K562 (cell line): ENCODE data around the gene SEPTIN12. TPM values are rescaled to one million over a fixed set of nuclear protein-coding genes. Genes with fewer than 3 reads are reported as not detected.

Experiments
- ATAC-seq: fragments of 200-7000 bp; cut with Tn5 transposase; 3 replicates; pipeline ENCODE4 v1.9.1; 2020; ENCODE audit warnings: moderate library complexity
- BruUV-seq: library from RNA; stranded (reverse); fragments of 400-500 nt; replicated peaks from 2 replicates; lab custom pipeline; 2021; lab: Mats Ljungman, UMichigan
- CTCF ChIA-PET: fragments of 300-600 bp; formaldehyde crosslinking; extraction: SDS; loops from one replicate; lab custom pipeline; 2021; ENCODE audit warnings: low intra/inter-chr PET ratio; lab: Yijun Ruan, JAX
- POLR2A ChIA-PET: fragments of 300-600, 350-650 bp; sonication (Branson Sonifier 250); formaldehyde crosslinking; extraction: SDS; loops from one replicate; lab custom pipeline; 2021; ENCODE audit warnings: antibody characterized with exemption, inconsistent platforms; lab: Yijun Ruan, JAX
- DNase-seq, 4 experiments: peaks; one replicate each; pipeline versions ENCODE4 v3.0.0 to v3.0.0-alpha.2; 2011 to 2018; ENCODE audit warnings: low spot score in 3 of 4, mixed read lengths in 3 of 4; ENCODE audit errors: extremely low read depth in 1 of 4
- FAIRE-seq: peaks from 2 replicates; lab custom pipeline; 2011; peaks lifted over from hg19 to GRCh38; lab: Jason Lieb, UNC
- H2AFZ ChIP-seq: 2 replicates; pipeline ENCODE4 v1.6.0; 2011; ENCODE audit warnings: low read depth, low read length, control low read depth, inconsistent platforms
- H3K27ac ChIP-seq: fragments of 200-600 bp; 3 replicates; pipeline ENCODE4 v1.8.0; 2011; ENCODE audit warnings: low read depth, mild to moderate bottlenecking, control low read depth, inconsistent platforms, low read length, moderate library complexity, mixed read lengths; ENCODE audit errors: extremely low read depth
- H3K27me3 ChIP-seq, 2 experiments: fragments of 300-600 bp in 1 of 2; 2 replicates in 1 of 2; 3 replicates in 1 of 2; pipeline versions ENCODE4 v1.6.0 to v1.8.0; 2011; ENCODE audit warnings: inconsistent platforms in 2 of 2, low read length in 2 of 2, mild to moderate bottlenecking in 1 of 2, mixed read lengths in 1 of 2, moderate library complexity in 1 of 2; ENCODE audit not compliant: control insufficient read depth in 2 of 2, insufficient read depth in 2 of 2
- H3K36me3 ChIP-seq: fragments of 300-600 bp; 3 replicates; pipeline ENCODE4 v1.8.0; 2011; ENCODE audit warnings: mild to moderate bottlenecking, low read length, inconsistent platforms; ENCODE audit not compliant: control insufficient read depth, insufficient read depth
- H3K4me1 ChIP-seq, 2 experiments: fragments of 200-600 bp in 1 of 2; replicated peaks in 1 of 2; 2 replicates in 1 of 2; 3 replicates in 1 of 2; pipeline versions ENCODE4 v1.5.1 to v1.8.0; 2011; ENCODE audit warnings: inconsistent platforms in 2 of 2, low read length in 2 of 2, mild to moderate bottlenecking in 1 of 2, mixed read lengths in 1 of 2, moderate library complexity in 1 of 2; ENCODE audit not compliant: control insufficient read depth in 2 of 2, insufficient read depth in 2 of 2
- H3K4me2 ChIP-seq: 2 replicates; pipeline ENCODE4 v1.6.1; 2011; ENCODE audit warnings: low read length, control low read depth, inconsistent platforms, mixed read lengths; ENCODE audit not compliant: insufficient read depth
- H3K4me3 ChIP-seq: fragments of 200-600 bp; sonication (generic), shearing (Covaris generic); 2 replicates; pipeline ENCODE4 v1.5.1; 2016; ENCODE audit warnings: control low read depth, inconsistent platforms
- H3K79me2 ChIP-seq: fragments of 200-600 bp; 3 replicates; pipeline ENCODE4 v1.8.0; 2011; ENCODE audit warnings: low read length, inconsistent platforms; ENCODE audit not compliant: control insufficient read depth, insufficient read depth
- H3K9ac ChIP-seq, 2 experiments: 2 replicates each; pipeline versions ENCODE4 v1.6.0 to v1.6.1; 2011; ENCODE audit warnings: low read depth in 2 of 2, low read length in 2 of 2, control low read depth in 1 of 2, inconsistent platforms in 1 of 2, mild to moderate bottlenecking in 1 of 2, mixed read lengths in 1 of 2; ENCODE audit not compliant: insufficient read depth in 1 of 2
- H3K9me1 ChIP-seq: one replicate; pipeline ENCODE4 v1.6.0; 2011; ENCODE audit warnings: inconsistent platforms, mild to moderate bottlenecking, low read length, moderate library complexity; ENCODE audit not compliant: control insufficient read depth, insufficient read depth
- H3K9me3 ChIP-seq: replicated peaks from 2 replicates; pipeline ENCODE4 v1.5.1; 2011; ENCODE audit warnings: low read depth, low read length, inconsistent platforms; ENCODE audit not compliant: control insufficient read depth, insufficient read depth
- H4K20me1 ChIP-seq: replicated peaks from 2 replicates; pipeline ENCODE4 v1.6.1; 2011; ENCODE audit warnings: low read length, inconsistent platforms, mixed read lengths; ENCODE audit not compliant: control insufficient read depth, insufficient read depth
- ARID1B ChIP-seq: fragments of 450-650 bp; IDR thresholded peaks from 2 replicates; pipeline ENCODE4 v1.6.1; 2016; ENCODE audit warnings: antibody characterized with exemption, mild to moderate bottlenecking, inconsistent platforms
- CREB1 ChIP-seq, 2 experiments: sonication (generic) in 1 of 2; formaldehyde crosslinking in 1 of 2; IDR thresholded peaks; 2 replicates each; pipeline versions ENCODE4 v1.6.1 to v1.8.0; 2012 to 2022; ENCODE audit warnings: inconsistent platforms in 1 of 2, mild to moderate bottlenecking in 1 of 2, missing genetic modification reagents in 1 of 2, moderate library complexity in 1 of 2
- CREM ChIP-seq: IDR thresholded peaks from 2 replicates; pipeline ENCODE4 v1.6.1; 2014; ENCODE audit warnings: antibody characterized with exemption, low read depth
- CTBP1 ChIP-seq: fragments of 450-650 bp; IDR thresholded peaks from 2 replicates; pipeline ENCODE4 v1.6.1; 2016; ENCODE audit warnings: borderline replicate concordance
- FOXA1 ChIP-seq: fragments of 450-650 bp; IDR thresholded peaks from 2 replicates; pipeline ENCODE4 v1.6.1; 2016; ENCODE audit warnings: mild to moderate bottlenecking, borderline replicate concordance
- FOXK2 ChIP-seq, 2 experiments: fragments of 450-650 bp; IDR thresholded peaks in 1 of 2; conservative IDR thresholded peaks in 1 of 2; 2 replicates each; pipeline ENCODE4 v1.6.1; 2016; ENCODE audit warnings: low read depth in 2 of 2, mild to moderate bottlenecking in 1 of 2
- YBX1 ChIP-seq: fragments of 450-650 bp; IDR thresholded peaks from 2 replicates; pipeline ENCODE4 v1.7.1; 2016; ENCODE audit warnings: mild to moderate bottlenecking
- ZNF146 ChIP-seq: IDR thresholded peaks from one replicate; pipeline ENCODE4 v1.6.1; 2018; ENCODE audit warnings: missing compliant biosample characterization; ENCODE audit not compliant: unreplicated experiment
- ZNF444 ChIP-seq: fragments of 250-450 bp; sonication (Bioruptor Pico); IDR thresholded peaks from 2 replicates; pipeline ENCODE4 v1.4.0; 2020; ENCODE audit warnings: mild to moderate bottlenecking, moderate library complexity
- ZNF584 ChIP-seq: fragments of 200-800 bp; sonication (Bioruptor generic); IDR thresholded peaks from 2 replicates; pipeline ENCODE4 v1.6.1; 2016; ENCODE audit warnings: low read depth, mild to moderate bottlenecking, missing genetic modification characterization, missing compliant biosample characterization
- ZNF79 ChIP-seq: fragments of 250-450 bp; sonication (Bioruptor Pico); IDR thresholded peaks from 2 replicates; pipeline ENCODE4 v1.4.0; 2020; ENCODE audit warnings: low read depth, mild to moderate bottlenecking, moderate library complexity
- WGBS: fragments of 100-300 bp; shearing (Covaris generic); methylation state at CpG from one replicate; pipeline ENCODE4 v1.1.6; 2016; ENCODE audit warnings: low coverage, mixed read lengths; ENCODE audit not compliant: insufficient coverage; ENCODE audit errors: missing lambda C conversion rate; 5-methylcytosine and 5-hydroxymethylcytosine counted together
- in situ Hi-C: fragments of 300-500 bp; cut with MboI; formaldehyde crosslinking; loops from 4 replicates; pipeline ENCODE4 v1.15.0; 2018; ENCODE audit warnings: inconsistent platforms, mixed read lengths
- intact Hi-C: fragments of 100-400 bp; cut with micrococcal nuclease; formaldehyde crosslinking; loops from 2 replicates; pipeline ENCODE4 v1.14.2; 2022
- polyA plus RNA-seq, 8 experiments: library from polyadenylated mRNA; depleted of rRNA in 4 of 8; stranded (reverse) in 5 of 8; unstranded in 3 of 8; fragments of >200 nt; fragmentation: Nextera tagmentation in 2 of 8; fragmentation: Illumina TruSeq in 1 of 8; extraction: Ambion mirVana in 2 of 8; extraction: Trizol in 1 of 8; gene quantifications; 2 replicates each; pipeline versions ENCODE4 v1.2.1 to v1.2.3, GENCODE V29; 2011 to 2014; ENCODE audit warnings: inconsistent platforms in 1 of 8, missing spikeins in 1 of 8
- total RNA-seq, 7 experiments: library from RNA; depleted of rRNA in 6 of 7; stranded (reverse); fragments of >200 nt in 6 of 7; fragmentation: Illumina TruSeq in 2 of 7; extraction: Trizol in 2 of 7; gene quantifications; 2 replicates each; pipeline versions ENCODE4 v1.2.1 to v1.2.3, GENCODE V29; 2011 to 2021; ENCODE audit warnings: low replicate concordance in 1 of 7
- TF ChIP-seq, protein P1 (sequence below), 2 experiments: fragments of 450-650 bp in 1 of 2; sonication (generic) in 1 of 2; formaldehyde crosslinking in 1 of 2; IDR thresholded peaks; 2 replicates each; pipeline versions ENCODE4 v1.7.1 to v1.9.0; 2016 to 2022; ENCODE audit warnings: inconsistent platforms in 1 of 2, mild to moderate bottlenecking in 1 of 2, missing genetic modification reagents in 1 of 2
- TF ChIP-seq, protein P2 (sequence below): fragments of 450-650 bp; formaldehyde crosslinking; IDR thresholded peaks from 2 replicates; pipeline ENCODE4 v1.4.0; 2020; ENCODE audit warnings: mild to moderate bottlenecking

Gene SEPTIN12
- total and polyA plus RNA-seq, 9 of the 15 experiments (the other 6 are each of a cell fraction or from before 2014, with no cell fraction given) = not detected

DNA sequence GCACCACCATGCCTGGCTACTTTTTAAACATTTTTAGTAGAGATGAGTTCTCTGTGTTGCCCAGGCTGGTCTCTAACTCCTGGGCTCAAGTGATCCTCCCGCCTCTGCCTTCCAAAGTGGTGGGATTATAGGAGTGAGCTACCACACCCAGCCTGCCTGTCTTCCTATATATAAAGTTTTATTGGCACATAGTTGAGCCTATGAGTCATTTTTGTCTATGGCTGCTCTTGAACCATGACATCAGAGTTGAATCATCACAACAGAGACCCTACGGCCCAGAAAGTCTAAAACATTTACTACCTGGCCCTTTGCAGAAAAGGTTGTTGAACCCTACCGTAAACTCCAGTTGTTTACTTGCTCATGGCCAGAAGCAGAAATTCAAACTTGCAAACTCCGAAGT, 7.9 kb downstream of the SEPTIN12 start:
- Histone ChIP-seq H3K4me2 (no peak overlapping the region), H3K36me3 (no peaks in the 10 kb centered on the region), H3K9me1 (no peaks in the 10 kb centered on the region), H3K4me3 (no peak overlapping the region), H3K27me3 (no peaks in the 10 kb centered on the region), H4K20me1 (no peaks in the 10 kb centered on the region), H3K27ac (no peak overlapping the region), H3K79me2 (no peaks in the 10 kb centered on the region), H3K4me1 (peaks cover 0 to 12% of the 10 kb centered on the region in 2 experiments; a peak in 3 of 5 replicates), H3K9ac (no peak overlapping the region), H3K9me3 (no peaks in the 10 kb centered on the region), H2AFZ (0 out of 2 replicates have a peak overlapping the region, but pooled peaks have one; percentile 14)
- ATAC-seq = peak; percentile 33; the same call in 1 of the 3 replicates
- in situ Hi-C loops (no loop called here), intact Hi-C loops (no loop called here)
- POLR2A ChIA-PET = interaction anchor here (0.6 kb wide), 1 partner anchor 89 kb away, joined by 3 read pairs; no protein-coding TSS in a partner anchor
- no peak for FAIRE-seq
- BruUV-seq = no TSS peak
- WGBS = 39% methylated on average over 4 of the region's 4 CpGs
- peak in 1 of 4 experiments; percentile 22 for DNase-seq
- CTCF ChIA-PET = no interaction called here
- TF ChIP-seq CREM (peak; percentile 53; the same call in 1 of the 2 replicates), ZNF79 (CRISPR knock-in tag) (no peak), YBX1 (no peak), CTBP1 (no peak), ZNF146 (CRISPR knock-in tag) (no peak), FOXA1 (no peak), FOXK2 (conservative IDR thresholded peaks at IDR 0.05 in 1 of 2, IDR thresholded peaks at IDR 0.05 in 1 of 2; ENCODE audit: low read depth in 2 of 2) (no peak), CREB1 (IDR thresholded peaks at IDR 0.05) (0 out of 2 replicates have a peak, but pooled peaks have one; percentile 39), CREB1 (CRISPR knock-in tag; IDR thresholded peaks at IDR 0.05) (no peak), ZNF584 (CRISPR knock-in tag) (no peak), ZNF444 (no peak), ARID1B (peak; percentile 32; the same call in 1 of the 2 replicates)
- TF ChIP-seq, protein P1, sequence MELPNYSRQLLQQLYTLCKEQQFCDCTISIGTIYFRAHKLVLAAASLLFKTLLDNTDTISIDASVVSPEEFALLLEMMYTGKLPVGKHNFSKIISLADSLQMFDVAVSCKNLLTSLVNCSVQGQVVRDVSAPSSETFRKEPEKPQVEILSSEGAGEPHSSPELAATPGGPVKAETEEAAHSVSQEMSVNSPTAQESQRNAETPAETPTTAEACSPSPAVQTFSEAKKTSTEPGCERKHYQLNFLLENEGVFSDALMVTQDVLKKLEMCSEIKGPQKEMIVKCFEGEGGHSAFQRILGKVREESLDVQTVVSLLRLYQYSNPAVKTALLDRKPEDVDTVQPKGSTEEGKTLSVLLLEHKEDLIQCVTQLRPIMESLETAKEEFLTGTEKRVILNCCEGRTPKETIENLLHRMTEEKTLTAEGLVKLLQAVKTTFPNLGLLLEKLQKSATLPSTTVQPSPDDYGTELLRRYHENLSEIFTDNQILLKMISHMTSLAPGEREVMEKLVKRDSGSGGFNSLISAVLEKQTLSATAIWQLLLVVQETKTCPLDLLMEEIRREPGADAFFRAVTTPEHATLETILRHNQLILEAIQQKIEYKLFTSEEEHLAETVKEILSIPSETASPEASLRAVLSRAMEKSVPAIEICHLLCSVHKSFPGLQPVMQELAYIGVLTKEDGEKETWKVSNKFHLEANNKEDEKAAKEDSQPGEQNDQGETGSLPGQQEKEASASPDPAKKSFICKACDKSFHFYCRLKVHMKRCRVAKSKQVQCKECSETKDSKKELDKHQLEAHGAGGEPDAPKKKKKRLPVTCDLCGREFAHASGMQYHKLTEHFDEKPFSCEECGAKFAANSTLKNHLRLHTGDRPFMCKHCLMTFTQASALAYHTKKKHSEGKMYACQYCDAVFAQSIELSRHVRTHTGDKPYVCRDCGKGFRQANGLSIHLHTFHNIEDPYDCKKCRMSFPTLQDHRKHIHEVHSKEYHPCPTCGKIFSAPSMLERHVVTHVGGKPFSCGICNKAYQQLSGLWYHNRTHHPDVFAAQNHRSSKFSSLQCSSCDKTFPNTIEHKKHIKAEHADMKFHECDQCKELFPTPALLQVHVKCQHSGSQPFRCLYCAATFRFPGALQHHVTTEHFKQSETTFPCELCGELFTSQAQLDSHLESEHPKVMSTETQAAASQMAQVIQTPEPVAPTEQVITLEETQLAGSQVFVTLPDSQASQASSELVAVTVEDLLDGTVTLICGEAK (IDR thresholded peaks at IDR 0.05) = peak; percentile 99
- TF ChIP-seq, protein P1 (CRISPR knock-in tag; IDR thresholded peaks at IDR 0.05) = peak; percentile 98
- TF ChIP-seq, protein P2, sequence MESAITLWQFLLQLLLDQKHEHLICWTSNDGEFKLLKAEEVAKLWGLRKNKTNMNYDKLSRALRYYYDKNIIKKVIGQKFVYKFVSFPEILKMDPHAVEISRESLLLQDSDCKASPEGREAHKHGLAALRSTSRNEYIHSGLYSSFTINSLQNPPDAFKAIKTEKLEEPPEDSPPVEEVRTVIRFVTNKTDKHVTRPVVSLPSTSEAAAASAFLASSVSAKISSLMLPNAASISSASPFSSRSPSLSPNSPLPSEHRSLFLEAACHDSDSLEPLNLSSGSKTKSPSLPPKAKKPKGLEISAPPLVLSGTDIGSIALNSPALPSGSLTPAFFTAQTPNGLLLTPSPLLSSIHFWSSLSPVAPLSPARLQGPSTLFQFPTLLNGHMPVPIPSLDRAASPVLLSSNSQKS (CRISPR knock-in tag) = no peak
